OCI-LY1 (cell line): ENCODE measurements around the gene CDH4.

ENCODE experiments used
- H2AFZ ChIP-seq: fragments of 200-600 bp; sonication (generic), shearing (Covaris generic); 2 replicates; pipeline ENCODE4 v1.6.0; 2014; ENCODE audit warnings: antibody characterized with exemption, mild to moderate bottlenecking, low read length
- H3F3A ChIP-seq: fragments of 200-600 bp; sonication (generic), shearing (Covaris generic); 2 replicates; pipeline ENCODE4 v1.6.0; 2014; ENCODE audit warnings: mild to moderate bottlenecking, antibody characterized with exemption, low read length, moderate library complexity; ENCODE audit not compliant: insufficient read depth
- H3K27ac ChIP-seq: fragments of 200-600 bp; sonication (generic); 2 replicates; pipeline ENCODE4 v1.5.1; 2014; ENCODE audit warnings: low read length, mixed run types, mild to moderate bottlenecking, low read depth; ENCODE audit not compliant: poor library complexity, severe bottlenecking
- H3K27me3 ChIP-seq: fragments of 200-600 bp; sonication (generic); 2 replicates; pipeline ENCODE4 v1.6.0; 2014; ENCODE audit warnings: antibody characterized with exemption, mild to moderate bottlenecking, low read length, moderate library complexity; ENCODE audit not compliant: insufficient read depth
- H3K36me3 ChIP-seq: fragments of 200-600 bp; sonication (generic); 2 replicates; pipeline ENCODE4 v1.6.1; 2014; ENCODE audit warnings: mild to moderate bottlenecking, antibody characterized with exemption, low read length, moderate library complexity, mixed read lengths; ENCODE audit not compliant: insufficient read depth
- H3K4me1 ChIP-seq: fragments of 200-600 bp; sonication (generic); 2 replicates; pipeline ENCODE4 v1.5.1; 2014; ENCODE audit warnings: mild to moderate bottlenecking, low read length, moderate library complexity; ENCODE audit not compliant: insufficient read depth, severe bottlenecking
- H3K4me2 ChIP-seq: fragments of 200-600 bp; sonication (generic), shearing (Covaris generic); 2 replicates; pipeline ENCODE4 v1.6.1; 2014; ENCODE audit warnings: low read length
- H3K4me3 ChIP-seq: fragments of 200-600 bp; sonication (generic); 2 replicates; pipeline ENCODE4 v1.5.1; 2014; ENCODE audit warnings: low read length, low read depth, mild to moderate bottlenecking, mixed read lengths; ENCODE audit not compliant: poor library complexity, severe bottlenecking
- H3K79me2 ChIP-seq: fragments of 200-600 bp; shearing (Covaris generic); 2 replicates; pipeline ENCODE4 v1.6.1; 2016; ENCODE audit warnings: mixed run types, low read length, mixed read lengths; ENCODE audit not compliant: insufficient read depth
- H3K9ac ChIP-seq: fragments of 200-600 bp; sonication (generic), shearing (Covaris generic); 2 replicates; pipeline ENCODE4 v1.6.1; 2014; ENCODE audit warnings: mild to moderate bottlenecking, low read length, mixed read lengths
- H3K9me2 ChIP-seq: fragments of 200-600 bp; sonication (generic), shearing (Covaris generic); 2 replicates; pipeline ENCODE4 v1.6.1; 2014; ENCODE audit warnings: low read depth, mild to moderate bottlenecking, low read length, mixed read lengths
- H3K9me3 ChIP-seq: fragments of 200-600 bp; shearing (Covaris generic); 2 replicates; pipeline ENCODE4 v1.6.1; 2014; ENCODE audit warnings: low read length, mixed read lengths
- H4K20me1 ChIP-seq: fragments of 200-600 bp; sonication (generic), shearing (Covaris generic); 2 replicates; pipeline ENCODE4 v1.6.0; 2016; ENCODE audit warnings: mild to moderate bottlenecking, low read length; ENCODE audit not compliant: insufficient read depth
- CTCF ChIP-seq: fragments of 200-600 bp; sonication (generic), shearing (Covaris generic); IDR thresholded peaks from 2 replicates; pipeline ENCODE4 v1.5.1; 2017; ENCODE audit warnings: mild to moderate bottlenecking, antibody characterized with exemption, low read length, moderate library complexity, mixed read lengths
- EZH2 ChIP-seq: fragments of 200-600 bp; sonication (generic), shearing (Covaris generic); IDR thresholded peaks from 2 replicates; pipeline ENCODE4 v1.8.0; 2017; ENCODE audit warnings: borderline replicate concordance, mixed run types, mild to moderate bottlenecking, antibody characterized with exemption, low read length, moderate library complexity, mixed read lengths

CDH4 gene

DNA sequence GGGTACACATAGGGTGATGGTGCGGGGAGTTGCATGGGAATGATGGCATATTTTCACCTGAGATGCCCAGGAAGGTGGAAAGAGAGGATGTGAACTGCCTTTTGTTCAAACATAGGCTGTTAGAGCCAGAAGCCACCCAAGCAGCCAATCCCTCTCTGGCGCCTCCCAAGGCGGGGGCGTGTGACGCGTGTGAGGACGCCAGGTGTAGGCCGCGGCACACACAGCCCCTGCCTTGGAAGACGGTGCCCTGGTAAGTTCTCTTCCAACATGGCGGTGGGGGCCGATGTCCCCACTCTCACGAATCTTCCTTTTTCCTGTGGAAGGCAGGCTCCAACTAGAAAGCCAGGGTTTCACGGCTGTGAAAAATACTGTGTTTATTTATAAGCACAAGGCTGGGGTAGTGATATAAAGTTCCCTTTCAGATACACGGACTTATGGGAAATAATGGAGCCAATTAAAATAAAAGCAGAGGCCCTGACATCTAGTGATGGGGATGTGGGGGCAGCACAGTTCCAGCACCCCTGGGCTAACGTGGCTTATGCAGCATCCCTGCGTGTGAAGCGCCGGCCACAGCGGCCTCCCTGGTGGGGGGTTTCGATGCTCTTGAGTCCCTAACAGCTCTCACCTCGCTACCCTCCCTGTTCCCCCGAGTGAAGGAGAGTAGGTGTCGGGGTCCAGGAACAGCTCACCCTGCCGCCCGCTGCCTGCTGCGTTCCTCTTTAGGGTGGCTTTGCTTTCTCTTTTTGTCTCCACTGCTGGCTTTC is 28.3 kb downstream of the CDH4 start:
- Histone ChIP-seq H3K27ac (no peak overlapping the region), H3K9me2 (no peaks in the 10 kb centered on the region), H3K27me3 (no peaks in the 10 kb centered on the region)

DNA sequence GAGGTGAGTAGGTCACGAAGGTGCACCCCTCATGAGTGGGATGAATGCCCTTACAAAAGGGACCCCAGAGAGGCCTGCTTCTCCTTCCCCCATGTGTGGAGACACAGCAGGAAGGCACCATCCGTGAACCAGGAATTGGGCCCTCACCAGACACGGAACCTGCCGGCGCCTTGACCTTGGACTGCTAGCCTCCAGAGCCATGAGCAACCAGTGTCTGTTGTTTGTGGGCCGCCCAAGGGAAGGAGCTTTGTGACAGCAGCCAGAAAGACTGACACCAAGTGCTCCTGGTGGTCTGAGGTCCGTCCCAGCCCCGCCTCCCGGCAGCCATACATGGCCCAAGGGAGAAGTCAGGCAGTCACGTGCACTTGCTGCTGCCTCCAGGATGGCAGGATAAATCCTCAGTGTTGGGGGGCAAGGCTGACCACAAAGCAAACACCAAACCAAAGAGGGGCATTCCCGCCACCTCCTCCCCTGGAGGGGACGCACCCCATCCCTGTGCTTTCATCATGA is 29.3 kb downstream of the CDH4 start:
- Histone ChIP-seq H3K9me2 (no peaks in the 10 kb centered on the region), H4K20me1 (no peaks in the 10 kb centered on the region), H3K27me3 (no peaks in the 10 kb centered on the region), H3K27ac (no peak overlapping the region), H3K4me2 (no peak overlapping the region), H3K4me3 (no peak overlapping the region), H3K79me2 (no peaks in the 10 kb centered on the region), H3F3A (no peaks in the 10 kb centered on the region), H3K4me1 (no peaks in the 10 kb centered on the region), H3K9ac (no peak overlapping the region), H3K36me3 (no peaks in the 10 kb centered on the region), H3K9me3 (no peaks in the 10 kb centered on the region), H2AFZ (no peak overlapping the region)
- TF ChIP-seq CTCF (no peak), EZH2 (no peak)

More for the DNA sequence above, 28.3 kb downstream of the CDH4 start:
- no peak overlapping the region for H3K4me2 ChIP-seq
- H3K4me1 ChIP-seq: no peaks in the 10 kb centered on the region
- TF ChIP-seq CTCF (no peak), EZH2 (no peak)
- no peaks in the 10 kb centered on the region for H3K9me3 ChIP-seq
- no peak overlapping the region for H3K9ac ChIP-seq
- no peaks in the 10 kb centered on the region for H3F3A ChIP-seq
- no peaks in the 10 kb centered on the region for H4K20me1 ChIP-seq
- H3K4me3 ChIP-seq: no peak overlapping the region
- H3K79me2 ChIP-seq: no peaks in the 10 kb centered on the region
- no peaks in the 10 kb centered on the region for H3K36me3 ChIP-seq
- H2AFZ ChIP-seq: no peak overlapping the region

- TF ChIP-seq EZH2 (no peak), CTCF (no peak)
- H2AFZ ChIP-seq: no peak overlapping the region
Observed at GRCh38 chr20:61284752-61285151, 32.7 kb downstream of the CDH4 start.

More at GRCh38 chr20:61284752-61285151, 32.7 kb downstream of the CDH4 start:
- no peaks in the 10 kb centered on the region for H3K79me2 ChIP-seq
- no peak overlapping the region for H3K27ac ChIP-seq
- H3K27me3 ChIP-seq: no peaks in the 10 kb centered on the region
- no peak overlapping the region for H3K9ac ChIP-seq
- no peaks in the 10 kb centered on the region for H3K9me2 ChIP-seq
- H3K4me1 ChIP-seq: no peaks in the 10 kb centered on the region
- H3K4me2 ChIP-seq: no peak overlapping the region
- H3K36me3 ChIP-seq: no peaks in the 10 kb centered on the region
- no peaks in the 10 kb centered on the region for H4K20me1 ChIP-seq
- H3F3A ChIP-seq: no peaks in the 10 kb centered on the region
- no peak overlapping the region for H3K4me3 ChIP-seq
- H3K9me3 ChIP-seq: no peaks in the 10 kb centered on the region
